SU-DHL-6 (cell line): ENCODE measurements around the gene CGB5.
"Not testable (repeated sequence)": the region's sequence is repeated elsewhere in the genome, so short reads cannot be mapped to it uniquely, and the experiment has no call there.

Source experiments
- EZH2phosphoT487 ChIP-seq: fragments of 200-600 bp; sonication (generic), shearing (Covaris generic); conservative IDR thresholded peaks from 2 replicates; pipeline ENCODE4 v1.6.1; 2018; ENCODE audit warnings: mild to moderate bottlenecking, antibody characterized with exemption, low read length, moderate library complexity, mixed read lengths
- TF ChIP-seq, protein P1 (sequence below): fragments of 200-600 bp; sonication (generic); IDR thresholded peaks from one replicate; pipeline ENCODE4 v1.5.1; 2017; ENCODE audit warnings: antibody characterized with exemption, mild to moderate bottlenecking, low read length, moderate library complexity; ENCODE audit not compliant: insufficient read depth, poor library complexity, severe bottlenecking

DNA sequence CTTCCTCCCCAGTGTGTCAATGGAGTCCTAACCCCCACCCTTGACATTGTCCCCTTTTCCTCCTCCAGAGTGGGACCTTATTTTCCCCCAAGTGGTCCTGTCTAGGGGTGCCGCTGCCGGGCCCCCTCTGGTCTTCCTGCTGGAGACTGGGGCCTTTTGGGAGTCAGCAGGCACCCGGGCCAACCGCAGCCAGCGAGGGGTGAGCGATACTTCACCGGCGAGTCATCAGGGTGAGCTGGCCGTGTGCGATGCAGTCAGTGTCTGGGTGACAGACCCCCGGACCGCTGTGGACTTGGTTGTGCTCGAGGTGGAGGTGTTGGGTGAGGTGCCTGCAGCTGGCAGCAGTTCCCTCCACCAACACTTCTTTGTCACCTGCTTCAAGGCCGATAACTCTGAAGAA lies 13.9 kb upstream of the CGB5 start:
- TF ChIP-seq, protein P1, sequence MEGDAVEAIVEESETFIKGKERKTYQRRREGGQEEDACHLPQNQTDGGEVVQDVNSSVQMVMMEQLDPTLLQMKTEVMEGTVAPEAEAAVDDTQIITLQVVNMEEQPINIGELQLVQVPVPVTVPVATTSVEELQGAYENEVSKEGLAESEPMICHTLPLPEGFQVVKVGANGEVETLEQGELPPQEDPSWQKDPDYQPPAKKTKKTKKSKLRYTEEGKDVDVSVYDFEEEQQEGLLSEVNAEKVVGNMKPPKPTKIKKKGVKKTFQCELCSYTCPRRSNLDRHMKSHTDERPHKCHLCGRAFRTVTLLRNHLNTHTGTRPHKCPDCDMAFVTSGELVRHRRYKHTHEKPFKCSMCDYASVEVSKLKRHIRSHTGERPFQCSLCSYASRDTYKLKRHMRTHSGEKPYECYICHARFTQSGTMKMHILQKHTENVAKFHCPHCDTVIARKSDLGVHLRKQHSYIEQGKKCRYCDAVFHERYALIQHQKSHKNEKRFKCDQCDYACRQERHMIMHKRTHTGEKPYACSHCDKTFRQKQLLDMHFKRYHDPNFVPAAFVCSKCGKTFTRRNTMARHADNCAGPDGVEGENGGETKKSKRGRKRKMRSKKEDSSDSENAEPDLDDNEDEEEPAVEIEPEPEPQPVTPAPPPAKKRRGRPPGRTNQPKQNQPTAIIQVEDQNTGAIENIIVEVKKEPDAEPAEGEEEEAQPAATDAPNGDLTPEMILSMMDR: not testable (repeated sequence)
- TF ChIP-seq EZH2phosphoT487: not testable (repeated sequence)
